ENCODE measurements around the gene S100A10. TPM values are rescaled to one million over a fixed set of nuclear protein-coding genes. Genes with fewer than 3 reads are reported as not detected.
A peak's percentile ranks its signal among the peaks of the same experiment; 100 is the strongest.

The S100A10 gene
- total RNA-seq, 1 experiment from 2014 or later = 400 TPM

GRCh38 chr1:151935894-151936602 lies 57.6 kb downstream of the S100A10 start:
- peak; percentile 45 for DNase-seq
- H3K4me2 ChIP-seq (ENCODE audit: low read length) = peak overlapping the region; percentile 14
- no peaks in the 10 kb centered on the region for H3K9me2 ChIP-seq (replicated peaks; ENCODE audit: low read length)
- ChIA-PET CTCF (interaction anchor here (0.6 to 4.2 kb wide), 15 partner anchors 9 to 77 kb away, joined by 3 to 46 read pairs (median 4); no protein-coding TSS in a partner anchor), POLR2A (ENCODE audit: unreplicated experiment) (interaction anchor here (0.5 to 2.0 kb wide), 13 partner anchors 10 to 66 kb away, joined by 3 to 23 read pairs (median 4); partner anchors contain the start of genes S100A10 and THEM4)
- peaks cover 33% of the 10 kb centered on the region for H3K4me1 ChIP-seq (ENCODE audit: insufficient read depth, low read length)
- no peaks in the 10 kb centered on the region for H3K9me3 ChIP-seq (ENCODE audit: low read length)
- H4K20me1 ChIP-seq (ENCODE audit: low read length) = no peaks in the 10 kb centered on the region
- H3K4me3 ChIP-seq (ENCODE audit: low read length) = no peak overlapping the region; the same call in 1 of the 2 replicates
- H3K27ac ChIP-seq (ENCODE audit: low read length) = peak overlapping the region; percentile 60
- intact Hi-C loops (cut with micrococcal nuclease) = loop anchor here (1.0 kb wide), 1 partner anchor 10 kb away; no protein-coding TSS in a partner anchor
- H3K27me3 ChIP-seq (ENCODE audit: low read length) = no peaks in the 10 kb centered on the region
- no peaks in the 10 kb centered on the region for H3F3A ChIP-seq (ENCODE audit: low read length, unreplicated experiment)
- BruUV-seq (replicated peaks) = TSS peak; percentile 91
- peak overlapping the region; percentile 41 for H3K9ac ChIP-seq (ENCODE audit: low read length)
- no peaks in the 10 kb centered on the region for H3K36me3 ChIP-seq (ENCODE audit: low read depth, low read length)
- ATAC-seq = peak; percentile 63
- H3K79me2 ChIP-seq (ENCODE audit: low read length) = no peaks in the 10 kb centered on the region
- peak overlapping the region; percentile 40; the same call in 1 of the 2 replicates for H2AFZ ChIP-seq (ENCODE audit: low read length)
- TF ChIP-seq EZH2 (IDR thresholded peaks at IDR 0.05; ENCODE audit: low read length, unreplicated experiment) (no peak), EZH2phosphoT487 (IDR thresholded peaks at IDR 0.05; ENCODE audit: borderline replicate concordance, low read length) (no peak)
- TF ChIP-seq, protein P1, sequence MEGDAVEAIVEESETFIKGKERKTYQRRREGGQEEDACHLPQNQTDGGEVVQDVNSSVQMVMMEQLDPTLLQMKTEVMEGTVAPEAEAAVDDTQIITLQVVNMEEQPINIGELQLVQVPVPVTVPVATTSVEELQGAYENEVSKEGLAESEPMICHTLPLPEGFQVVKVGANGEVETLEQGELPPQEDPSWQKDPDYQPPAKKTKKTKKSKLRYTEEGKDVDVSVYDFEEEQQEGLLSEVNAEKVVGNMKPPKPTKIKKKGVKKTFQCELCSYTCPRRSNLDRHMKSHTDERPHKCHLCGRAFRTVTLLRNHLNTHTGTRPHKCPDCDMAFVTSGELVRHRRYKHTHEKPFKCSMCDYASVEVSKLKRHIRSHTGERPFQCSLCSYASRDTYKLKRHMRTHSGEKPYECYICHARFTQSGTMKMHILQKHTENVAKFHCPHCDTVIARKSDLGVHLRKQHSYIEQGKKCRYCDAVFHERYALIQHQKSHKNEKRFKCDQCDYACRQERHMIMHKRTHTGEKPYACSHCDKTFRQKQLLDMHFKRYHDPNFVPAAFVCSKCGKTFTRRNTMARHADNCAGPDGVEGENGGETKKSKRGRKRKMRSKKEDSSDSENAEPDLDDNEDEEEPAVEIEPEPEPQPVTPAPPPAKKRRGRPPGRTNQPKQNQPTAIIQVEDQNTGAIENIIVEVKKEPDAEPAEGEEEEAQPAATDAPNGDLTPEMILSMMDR (conservative IDR thresholded peaks at IDR 0.05; ENCODE audit: low read depth, low read length) = no peak

DNA sequence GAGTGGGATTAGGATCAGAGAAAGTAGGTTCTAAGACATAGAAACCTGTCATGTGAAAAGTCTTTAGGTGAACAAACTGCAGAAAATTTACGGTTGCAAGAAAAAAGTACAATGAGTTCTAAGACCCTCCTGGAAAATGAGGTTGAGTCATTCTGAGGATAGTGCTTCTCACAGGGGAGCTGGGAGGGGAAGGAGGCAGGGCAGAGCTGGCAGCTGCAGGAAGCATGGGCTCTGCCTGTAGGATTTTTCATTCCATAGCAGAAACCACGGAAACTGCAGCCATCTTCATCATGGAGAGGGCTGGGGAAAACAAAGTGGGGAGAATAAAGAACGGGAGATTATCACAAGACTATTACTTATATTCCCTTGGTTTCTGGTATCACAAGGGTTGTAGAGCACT lies 58.5 kb downstream of the S100A10 start:
- DNase-seq (peak; percentile 19), ATAC-seq (peak; percentile 46)
- H3K4me2 ChIP-seq (ENCODE audit: low read length) = 0 out of 2 replicates have a peak overlapping the region, but pooled peaks have one; percentile 0
- no peaks in the 10 kb centered on the region for H3K27me3 ChIP-seq (ENCODE audit: low read length)
- H3K4me3 ChIP-seq (ENCODE audit: low read length) = no peak overlapping the region
- CTCF ChIA-PET = interaction anchor here (0.6 to 4.2 kb wide), 7 partner anchors 33 to 66 kb away, joined by 3 to 46 read pairs (median 8); no protein-coding TSS in a partner anchor
- H2AFZ ChIP-seq (ENCODE audit: low read length) = no peak overlapping the region
- no peaks in the 10 kb centered on the region for H3F3A ChIP-seq (ENCODE audit: low read length, unreplicated experiment)
- H3K27ac ChIP-seq (ENCODE audit: low read length) = peak overlapping the region; percentile 60; the same call in 1 of the 2 replicates
- no peaks in the 10 kb centered on the region for H3K9me2 ChIP-seq (replicated peaks; ENCODE audit: low read length)
- no peaks in the 10 kb centered on the region for H3K9me3 ChIP-seq (ENCODE audit: low read length)
- TF ChIP-seq, protein P1 (conservative IDR thresholded peaks at IDR 0.05; ENCODE audit: low read depth, low read length) = no peak
- TF ChIP-seq EZH2phosphoT487 (IDR thresholded peaks at IDR 0.05; ENCODE audit: borderline replicate concordance, low read length) = no peak
- no peak for TF ChIP-seq EZH2 (IDR thresholded peaks at IDR 0.05; ENCODE audit: low read length, unreplicated experiment)
- H3K9ac ChIP-seq (ENCODE audit: low read length) = peak overlapping the region; percentile 41; the same call in 1 of the 2 replicates
- no peaks in the 10 kb centered on the region for H3K36me3 ChIP-seq (ENCODE audit: low read depth, low read length)
- POLR2A ChIA-PET (ENCODE audit: unreplicated experiment) = interaction anchor here (0.6 to 2.0 kb wide), 4 partner anchors 9 to 65 kb away, joined by 3 to 23 read pairs (median 4); partner anchors contain the start of genes S100A10 and THEM4
- no TSS peak for BruUV-seq (replicated peaks)
- H3K79me2 ChIP-seq (ENCODE audit: low read length) = no peaks in the 10 kb centered on the region
- H4K20me1 ChIP-seq (ENCODE audit: low read length) = no peaks in the 10 kb centered on the region
- intact Hi-C loops (cut with micrococcal nuclease) = no loop called here
- H3K4me1 ChIP-seq (ENCODE audit: insufficient read depth, low read length) = peaks cover 27% of the 10 kb centered on the region

Measured in PC-3 (cell line).